Stimulated activated naive CD8-positive, alpha-beta T cell treated with anti-CD3 and anti-CD28 coated beads, Interleukin-15, Interleukin-2, amounts not matched to agents 100 ng/mL and 50 ng/mL, for 24 hours (primary cell): ENCODE measurements around the gene PTPN18.

Experiments used
- H3K27ac Mint-ChIP-seq: one replicate; pipeline ENCODE4 v1.8.0; 2021; ENCODE audit warnings: mild to moderate bottlenecking, mixed read lengths
- H3K27me3 Mint-ChIP-seq: one replicate; pipeline ENCODE4 v1.8.0; 2021; ENCODE audit warnings: mixed read lengths
- H3K36me3 Mint-ChIP-seq: one replicate; pipeline ENCODE4 v1.8.0; 2021; ENCODE audit warnings: low read depth, mixed read lengths
- H3K4me1 Mint-ChIP-seq: one replicate; pipeline ENCODE4 v1.8.0; 2021; ENCODE audit warnings: low read depth, mixed read lengths
- H3K4me3 Mint-ChIP-seq: one replicate; pipeline ENCODE4 v1.8.0; 2021; ENCODE audit warnings: mild to moderate bottlenecking, mixed read lengths
- H3K9me3 Mint-ChIP-seq: one replicate; pipeline ENCODE4 v1.8.0; 2021; ENCODE audit warnings: mixed read lengths

Gene PTPN18

GRCh38 chr2:130378898-130379214, 23.0 kb downstream of the PTPN18 start:
- H3K4me3 Mint-ChIP-seq, result no peak overlapping the region
- peaks cover 62% of the 10 kb centered on the region for H3K4me1 Mint-ChIP-seq
- no peaks in the 10 kb centered on the region for H3K27me3 Mint-ChIP-seq
- no peak overlapping the region for H3K27ac Mint-ChIP-seq
- no peaks in the 10 kb centered on the region for H3K9me3 Mint-ChIP-seq
- peaks cover 39% of the 10 kb centered on the region for H3K36me3 Mint-ChIP-seq

GRCh38 chr2:130380096-130380934, 24.5 kb downstream of the PTPN18 start:
- H3K27ac Mint-ChIP-seq, result peak overlapping the region; percentile 49
- no peaks in the 10 kb centered on the region for H3K9me3 Mint-ChIP-seq

GRCh38 chr2:130381145-130381544, 25.3 kb downstream of the PTPN18 start:
- Mint-ChIP-seq H3K27me3 (no peaks in the 10 kb centered on the region), H3K27ac (no peak overlapping the region), H3K9me3 (no peaks in the 10 kb centered on the region), H3K4me1 (peaks cover 52% of the 10 kb centered on the region), H3K36me3 (peaks cover 24% of the 10 kb centered on the region), H3K4me3 (no peak overlapping the region)

More at GRCh38 chr2:130380096-130380934, 24.5 kb downstream of the PTPN18 start:
- H3K36me3 Mint-ChIP-seq, result peaks cover 28% of the 10 kb centered on the region
- peaks cover 52% of the 10 kb centered on the region for H3K4me1 Mint-ChIP-seq
- peak overlapping the region; percentile 23 for H3K4me3 Mint-ChIP-seq
- H3K27me3 Mint-ChIP-seq, result no peaks in the 10 kb centered on the region

- peaks cover 22% of the 10 kb centered on the region for H3K36me3 Mint-ChIP-seq
Measured at GRCh38 chr2:130381619-130382018, 25.8 kb downstream of the PTPN18 start.

GRCh38 chr2:130382313-130382917, 26.6 kb downstream of the PTPN18 start:
- H3K36me3 Mint-ChIP-seq, result peaks cover 17% of the 10 kb centered on the region
- no peaks in the 10 kb centered on the region for H3K9me3 Mint-ChIP-seq
- no peaks in the 10 kb centered on the region for H3K27me3 Mint-ChIP-seq
- peaks cover 39% of the 10 kb centered on the region for H3K4me1 Mint-ChIP-seq
- no peak overlapping the region for H3K4me3 Mint-ChIP-seq
- H3K27ac Mint-ChIP-seq, result no peak overlapping the region

More at GRCh38 chr2:130381619-130382018, 25.8 kb downstream of the PTPN18 start:
- Mint-ChIP-seq H3K27ac (no peak overlapping the region), H3K27me3 (no peaks in the 10 kb centered on the region), H3K4me3 (no peak overlapping the region), H3K4me1 (peaks cover 47% of the 10 kb centered on the region), H3K9me3 (no peaks in the 10 kb centered on the region)

- H3K27ac Mint-ChIP-seq, result no peak overlapping the region
- no peaks in the 10 kb centered on the region for H3K9me3 Mint-ChIP-seq
- H3K4me3 Mint-ChIP-seq, result no peak overlapping the region
- H3K36me3 Mint-ChIP-seq, result peaks cover 13% of the 10 kb centered on the region
- peaks cover 10% of the 10 kb centered on the region for H3K4me1 Mint-ChIP-seq
- H3K27me3 Mint-ChIP-seq, result no peaks in the 10 kb centered on the region
Measured at GRCh38 chr2:130385709-130386108, 29.9 kb downstream of the PTPN18 start.

GRCh38 chr2:130387071-130387400, 31.2 kb downstream of the PTPN18 start:
- Mint-ChIP-seq H3K27ac (no peak overlapping the region), H3K4me3 (no peak overlapping the region), H3K27me3 (peaks cover 5% of the 10 kb centered on the region), H3K9me3 (no peaks in the 10 kb centered on the region), H3K36me3 (peaks cover 13% of the 10 kb centered on the region), H3K4me1 (peaks cover 18% of the 10 kb centered on the region)

- Mint-ChIP-seq H3K9me3 (no peaks in the 10 kb centered on the region), H3K27ac (no peak overlapping the region)
Measured at GRCh38 chr2:130387804-130388203, 31.9 kb downstream of the PTPN18 start.

GRCh38 chr2:130388221-130388907, 32.5 kb downstream of the PTPN18 start:
- H3K36me3 Mint-ChIP-seq, result peaks cover 4% of the 10 kb centered on the region
- H3K4me1 Mint-ChIP-seq, result peaks cover 21% of the 10 kb centered on the region

More at GRCh38 chr2:130387804-130388203, 31.9 kb downstream of the PTPN18 start:
- Mint-ChIP-seq H3K4me3 (no peak overlapping the region), H3K27me3 (peaks cover 8% of the 10 kb centered on the region), H3K4me1 (peaks cover 21% of the 10 kb centered on the region), H3K36me3 (peaks cover 10% of the 10 kb centered on the region)

GRCh38 chr2:130389358-130389757, 33.5 kb downstream of the PTPN18 start:
- Mint-ChIP-seq H3K4me1 (peaks cover 21% of the 10 kb centered on the region), H3K9me3 (no peaks in the 10 kb centered on the region), H3K27me3 (peaks cover 14% of the 10 kb centered on the region), H3K4me3 (no peak overlapping the region), H3K27ac (no peak overlapping the region), H3K36me3 (peaks cover 4% of the 10 kb centered on the region)

More at GRCh38 chr2:130388221-130388907, 32.5 kb downstream of the PTPN18 start:
- H3K4me3 Mint-ChIP-seq, result no peak overlapping the region
- H3K27ac Mint-ChIP-seq, result no peak overlapping the region
- H3K9me3 Mint-ChIP-seq, result no peaks in the 10 kb centered on the region
- H3K27me3 Mint-ChIP-seq, result peaks cover 10% of the 10 kb centered on the region

GRCh38 chr2:130389783-130390182, 33.9 kb downstream of the PTPN18 start:
- no peak overlapping the region for H3K27ac Mint-ChIP-seq
- H3K4me3 Mint-ChIP-seq, result no peak overlapping the region
- peaks cover 4% of the 10 kb centered on the region for H3K36me3 Mint-ChIP-seq
- H3K9me3 Mint-ChIP-seq, result no peaks in the 10 kb centered on the region
- H3K27me3 Mint-ChIP-seq, result peaks cover 17% of the 10 kb centered on the region
- peaks cover 21% of the 10 kb centered on the region for H3K4me1 Mint-ChIP-seq

GRCh38 chr2:130390460-130391057, 34.7 kb downstream of the PTPN18 start:
- Mint-ChIP-seq H3K4me1 (peaks cover 16% of the 10 kb centered on the region), H3K4me3 (peak overlapping the region; percentile 75), H3K27ac (peak overlapping the region; percentile 75), H3K9me3 (no peaks in the 10 kb centered on the region), H3K36me3 (peaks cover 4% of the 10 kb centered on the region), H3K27me3 (peaks cover 17% of the 10 kb centered on the region)

- no peaks in the 10 kb centered on the region for H3K9me3 Mint-ChIP-seq
- peak overlapping the region; percentile 75 for H3K4me3 Mint-ChIP-seq
- H3K27me3 Mint-ChIP-seq, result peaks cover 19% of the 10 kb centered on the region
- peaks cover 12% of the 10 kb centered on the region for H3K4me1 Mint-ChIP-seq
- no peaks in the 10 kb centered on the region for H3K36me3 Mint-ChIP-seq
- H3K27ac Mint-ChIP-seq, result peak overlapping the region; percentile 78
Measured at GRCh38 chr2:130391058-130391871, 35.4 kb downstream of the PTPN18 start.
